Caki2 (cell line): Measurements from ENCODE around the gene VTI1A. TPM values are rescaled to one million over a fixed set of nuclear protein-coding genes. Genes with fewer than 3 reads are reported as not detected.
"Not testable (repeated sequence)": the region's sequence is repeated elsewhere in the genome, so short reads cannot be mapped to it uniquely, and the experiment has no call there.

Source experiments
- DNase-seq: peaks from one replicate; pipeline ENCODE4 v3.0.0-alpha.2; 2015; ENCODE audit warnings: low read depth
- in situ Hi-C: cut with HindIII; loops from 2 replicates; pipeline ENCODE4 v1.10.0; 2016; ENCODE audit warnings: low sequenced_read_pairs, low pct_unique_long_range_greater_than_20kb, mixed read lengths
- total RNA-seq: library from RNA; depleted of rRNA; stranded (reverse); fragments of >200 nt; shearing (Covaris generic); gene quantifications from 2 replicates; pipeline ENCODE4 v1.2.3, GENCODE V29; 2014; ENCODE audit warnings: low replicate concordance; rRNA removed

Gene VTI1A
- total RNA-seq, 1 experiment from 2014 or later = 17.8 TPM

- in situ Hi-C loops = no loop called here
- DNase-seq = no peak
These were observed 412.1 kb downstream of the VTI1A start for GRCh38 chr10:112858986-112859651.

GRCh38 chr10:112859793-112860192 is 412.8 kb downstream of the VTI1A start:
- in situ Hi-C loops = no loop called here
- DNase-seq = no peak

- DNase-seq, in situ Hi-C loops: not testable (repeated sequence)
These were observed 416.4 kb downstream of the VTI1A start for GRCh38 chr10:112863461-112863860.

Other genes starting within 250 kb of the VTI1A start
- gene TECTB, start 163.8 kb upstream of the VTI1A start, total RNA-seq = not detected in 2 replicates
- not detected in 2 replicates for gene ACSL5, start 73.1 kb upstream of the VTI1A start, total RNA-seq
- 9.8 and 13.9 TPM in 2 replicates for gene ZDHHC6, start 301 bp upstream of the VTI1A start, total RNA-seq